ENCODE results near the gene MAP3K20.
"Not testable (repeated sequence)": the region's sequence is repeated elsewhere in the genome, so short reads cannot be mapped to it uniquely, and the experiment has no call there.

Gene MAP3K20

DNA sequence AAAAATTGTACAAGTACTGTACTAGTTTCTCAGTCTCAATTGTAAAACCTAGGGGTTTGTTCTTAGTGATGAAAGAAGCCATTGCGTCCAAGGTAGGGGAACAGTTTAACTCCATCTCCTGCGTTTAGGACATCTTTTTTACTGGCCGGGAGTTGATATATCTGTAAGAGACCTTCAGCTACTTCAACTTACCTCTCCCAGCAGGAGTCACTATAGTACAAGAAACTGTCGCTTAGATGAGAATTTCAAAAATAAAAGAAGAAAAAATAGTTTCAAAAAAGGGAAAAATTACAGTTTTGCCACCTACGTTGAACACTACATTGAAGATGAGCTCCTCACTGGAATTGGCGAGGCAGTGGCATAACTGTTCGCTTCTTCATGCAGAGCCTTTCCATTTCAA lies 122.7 kb downstream of the MAP3K20 start:
- H3K4me3 ChIP-seq (replicated peaks; ENCODE audit: low read depth, low read length), result no peak overlapping the region
- no peak for DNase-seq (ENCODE audit: low read depth)
- TF ChIP-seq, protein P1, sequence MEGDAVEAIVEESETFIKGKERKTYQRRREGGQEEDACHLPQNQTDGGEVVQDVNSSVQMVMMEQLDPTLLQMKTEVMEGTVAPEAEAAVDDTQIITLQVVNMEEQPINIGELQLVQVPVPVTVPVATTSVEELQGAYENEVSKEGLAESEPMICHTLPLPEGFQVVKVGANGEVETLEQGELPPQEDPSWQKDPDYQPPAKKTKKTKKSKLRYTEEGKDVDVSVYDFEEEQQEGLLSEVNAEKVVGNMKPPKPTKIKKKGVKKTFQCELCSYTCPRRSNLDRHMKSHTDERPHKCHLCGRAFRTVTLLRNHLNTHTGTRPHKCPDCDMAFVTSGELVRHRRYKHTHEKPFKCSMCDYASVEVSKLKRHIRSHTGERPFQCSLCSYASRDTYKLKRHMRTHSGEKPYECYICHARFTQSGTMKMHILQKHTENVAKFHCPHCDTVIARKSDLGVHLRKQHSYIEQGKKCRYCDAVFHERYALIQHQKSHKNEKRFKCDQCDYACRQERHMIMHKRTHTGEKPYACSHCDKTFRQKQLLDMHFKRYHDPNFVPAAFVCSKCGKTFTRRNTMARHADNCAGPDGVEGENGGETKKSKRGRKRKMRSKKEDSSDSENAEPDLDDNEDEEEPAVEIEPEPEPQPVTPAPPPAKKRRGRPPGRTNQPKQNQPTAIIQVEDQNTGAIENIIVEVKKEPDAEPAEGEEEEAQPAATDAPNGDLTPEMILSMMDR (IDR thresholded peaks at IDR 0.05; ENCODE audit: low read length, missing control alignments), result no peak

DNA sequence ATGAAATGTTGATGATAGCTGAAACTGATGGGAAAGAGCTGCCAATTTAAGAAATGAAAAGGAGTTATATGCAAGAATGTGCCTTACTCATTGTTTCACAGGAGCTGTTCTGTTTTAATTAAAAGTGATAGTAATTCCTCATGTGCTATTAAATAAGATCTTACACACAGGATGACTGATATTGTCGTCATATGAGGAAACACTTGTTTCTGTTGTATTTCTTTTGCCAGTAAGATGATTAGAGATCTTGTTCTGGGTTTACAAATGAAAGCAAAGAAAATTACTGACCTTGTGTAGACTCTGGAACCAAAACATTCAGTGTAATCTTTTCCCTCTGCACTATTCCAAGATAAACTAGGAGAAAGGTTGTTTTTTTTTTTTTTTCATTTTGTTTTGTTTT lies 123.6 kb downstream of the MAP3K20 start:
- TF ChIP-seq, protein P1 (IDR thresholded peaks at IDR 0.05; ENCODE audit: low read length, missing control alignments), result no peak
- no peak for DNase-seq (ENCODE audit: low read depth)
- no peak overlapping the region for H3K4me3 ChIP-seq (replicated peaks; ENCODE audit: low read depth, low read length)

DNA sequence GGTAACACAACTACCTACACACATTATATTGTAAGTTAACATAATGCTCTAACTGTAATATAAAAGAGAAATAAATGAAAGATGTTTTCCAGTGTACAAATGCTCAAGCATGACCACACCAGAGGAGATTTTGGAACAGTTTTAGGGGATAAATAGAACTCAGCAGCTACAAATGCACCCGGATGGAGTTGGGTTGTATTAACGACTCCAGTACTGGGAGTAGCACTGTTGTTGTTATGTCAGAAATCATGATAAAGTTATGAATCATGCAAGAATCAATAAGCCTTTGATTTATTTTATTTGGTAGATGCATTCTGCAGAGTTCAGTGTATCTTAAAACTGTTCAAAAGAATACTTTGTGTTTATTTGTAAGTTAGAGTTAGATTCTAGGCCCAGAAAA lies 126.9 kb downstream of the MAP3K20 start:
- TF ChIP-seq, protein P1 (IDR thresholded peaks at IDR 0.05; ENCODE audit: low read length, missing control alignments), result no peak
- no peak for DNase-seq (ENCODE audit: low read depth)
- no peak overlapping the region for H3K4me3 ChIP-seq (replicated peaks; ENCODE audit: low read depth, low read length)

DNA sequence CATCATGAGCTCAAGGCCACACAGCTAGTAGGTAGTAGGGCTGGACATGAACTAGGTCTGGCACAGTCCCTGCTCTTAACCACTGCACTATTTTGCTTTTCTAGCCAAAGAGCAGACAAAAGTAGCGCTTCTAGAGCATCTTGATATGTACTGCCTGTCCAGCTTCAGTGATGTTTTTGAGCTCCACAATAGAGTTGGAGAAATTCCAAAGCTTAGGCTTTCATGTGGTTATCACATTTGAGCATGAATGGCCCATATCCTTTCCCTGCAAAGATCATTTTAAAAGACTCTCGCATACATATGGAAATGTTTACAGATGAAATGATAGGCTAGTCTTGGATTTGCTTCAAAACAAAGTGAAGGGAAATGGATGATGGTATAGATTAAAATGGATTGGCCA lies 128.7 kb downstream of the MAP3K20 start:
- peak; percentile 28 for DNase-seq (ENCODE audit: low read depth)
- H3K4me3 ChIP-seq (replicated peaks; ENCODE audit: low read depth, low read length), result no peak overlapping the region
- TF ChIP-seq, protein P1 (IDR thresholded peaks at IDR 0.05; ENCODE audit: low read length, missing control alignments), result no peak

DNA sequence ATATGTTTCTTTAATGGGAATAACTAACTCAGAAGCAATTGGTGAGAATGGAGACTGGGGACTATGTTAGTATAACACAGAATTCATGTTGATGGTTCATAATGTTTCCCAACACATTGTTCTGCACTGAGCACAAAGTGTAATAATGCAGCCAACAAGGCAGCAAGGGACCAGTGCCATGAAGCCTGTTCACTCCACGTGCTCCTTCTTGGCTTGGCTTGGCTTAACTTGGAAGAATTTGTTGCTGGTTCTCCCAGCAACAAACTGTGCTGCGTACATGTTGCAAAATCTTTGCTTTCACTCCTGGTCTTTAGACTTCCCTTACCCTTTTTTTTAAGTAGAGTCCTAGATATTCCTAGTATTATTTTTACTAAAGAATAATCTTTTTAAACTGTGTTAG lies 129.7 kb downstream of the MAP3K20 start:
- peak; percentile 94 for DNase-seq (ENCODE audit: low read depth)
- no peak overlapping the region for H3K4me3 ChIP-seq (replicated peaks; ENCODE audit: low read depth, low read length)
- TF ChIP-seq, protein P1 (IDR thresholded peaks at IDR 0.05; ENCODE audit: low read length, missing control alignments), result no peak

DNA sequence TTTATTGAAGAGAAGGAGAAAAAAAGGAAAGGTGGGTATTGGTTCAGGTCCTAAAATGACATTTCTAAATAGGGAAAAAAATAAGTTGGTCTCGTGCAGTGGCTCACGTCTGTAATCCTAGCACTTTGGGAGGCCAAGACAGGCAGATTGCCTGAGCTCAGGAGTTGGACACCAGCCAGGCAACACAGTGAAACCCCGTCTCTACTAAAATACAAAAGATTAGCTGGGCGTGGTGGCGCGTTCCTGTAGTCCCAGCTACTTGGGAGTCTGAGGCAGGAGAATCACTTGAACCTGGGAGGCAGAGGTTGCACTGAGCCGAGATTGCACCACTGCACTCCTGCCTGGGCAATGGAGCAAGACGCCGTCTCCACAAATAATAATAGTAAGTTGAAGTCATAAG lies 131.5 kb downstream of the MAP3K20 start:
- not testable (repeated sequence) for H3K4me3 ChIP-seq (replicated peaks; ENCODE audit: low read depth, low read length); DNase-seq (ENCODE audit: low read depth)

DNA sequence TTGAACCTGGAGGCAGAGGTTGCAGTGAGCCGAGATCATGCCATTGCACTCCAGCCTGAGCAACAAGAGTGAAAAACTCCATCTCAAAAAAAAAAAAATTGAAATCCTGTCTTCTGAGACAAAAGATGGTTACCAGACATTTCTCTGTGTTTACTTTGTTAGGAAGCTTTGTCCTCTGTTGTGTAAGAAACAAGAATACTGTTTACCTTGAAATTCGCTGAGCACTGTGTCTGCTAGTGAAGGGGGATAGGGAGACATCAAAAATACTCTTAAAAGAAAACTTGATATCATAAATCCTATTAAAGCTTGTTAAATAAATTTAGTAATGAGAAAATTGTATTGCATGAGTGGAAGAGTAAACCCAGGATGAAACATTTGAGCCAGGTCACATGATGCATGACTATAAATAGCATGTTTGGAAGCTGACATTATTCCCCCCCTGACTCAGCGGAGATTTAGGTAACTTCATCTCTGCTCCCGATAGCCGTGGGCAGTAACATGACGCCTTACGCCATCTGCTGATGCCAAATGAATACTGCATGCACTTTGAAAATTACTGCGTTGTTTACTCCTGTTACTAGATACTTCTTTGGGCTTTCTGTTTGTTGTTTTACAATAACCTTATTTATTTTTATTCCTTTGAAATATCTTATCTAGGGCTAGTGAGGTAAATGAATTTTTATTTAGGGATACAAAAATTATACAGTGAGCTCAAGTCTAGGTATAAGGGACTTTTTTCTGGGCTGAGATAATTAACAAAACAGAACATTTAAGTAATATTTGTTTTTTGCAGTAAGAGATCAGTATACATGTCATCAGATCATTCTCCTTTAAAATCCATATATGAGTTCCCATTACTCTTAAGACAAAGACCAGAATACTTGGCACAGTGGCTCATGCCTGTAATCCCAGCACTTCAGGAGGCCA lies 134.9 kb downstream of the MAP3K20 start:
- TF ChIP-seq, protein P1 (IDR thresholded peaks at IDR 0.05; ENCODE audit: low read length, missing control alignments), result peak; percentile 95
- peak; percentile 97 for DNase-seq (ENCODE audit: low read depth)
- no peak overlapping the region for H3K4me3 ChIP-seq (replicated peaks; ENCODE audit: low read depth, low read length)
